ENCODE data around the gene PHC2.

The PHC2 gene

DNA sequence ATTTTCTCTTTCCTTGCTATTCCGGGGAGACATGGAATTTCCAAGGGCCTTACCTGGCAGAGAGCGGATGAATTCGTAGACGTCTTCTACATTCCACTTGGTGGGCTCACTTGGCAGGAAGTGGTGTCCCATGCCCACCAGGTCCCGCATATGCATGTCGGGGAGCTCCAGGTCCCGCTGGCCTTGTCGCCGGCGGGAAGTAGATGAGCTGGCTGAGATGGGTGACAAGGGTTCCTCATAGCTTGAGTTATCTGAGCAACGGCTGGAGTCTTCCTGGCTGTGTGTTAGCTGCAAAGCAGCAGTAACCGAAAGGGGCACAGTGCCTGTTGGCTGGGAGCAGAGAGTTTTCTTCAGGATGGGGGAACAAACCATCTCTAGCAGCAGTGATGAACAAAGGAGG lies 102.1 kb downstream of the PHC2 start:
- no peak overlapping the region for H3K27ac ChIP-seq (ENCODE audit: low read depth, low read length)
- H4K20me1 ChIP-seq (ENCODE audit: low read depth, low read length): no peaks in the 10 kb centered on the region
- H3K36me3 ChIP-seq (ENCODE audit: low read length): no peaks in the 10 kb centered on the region

DNA sequence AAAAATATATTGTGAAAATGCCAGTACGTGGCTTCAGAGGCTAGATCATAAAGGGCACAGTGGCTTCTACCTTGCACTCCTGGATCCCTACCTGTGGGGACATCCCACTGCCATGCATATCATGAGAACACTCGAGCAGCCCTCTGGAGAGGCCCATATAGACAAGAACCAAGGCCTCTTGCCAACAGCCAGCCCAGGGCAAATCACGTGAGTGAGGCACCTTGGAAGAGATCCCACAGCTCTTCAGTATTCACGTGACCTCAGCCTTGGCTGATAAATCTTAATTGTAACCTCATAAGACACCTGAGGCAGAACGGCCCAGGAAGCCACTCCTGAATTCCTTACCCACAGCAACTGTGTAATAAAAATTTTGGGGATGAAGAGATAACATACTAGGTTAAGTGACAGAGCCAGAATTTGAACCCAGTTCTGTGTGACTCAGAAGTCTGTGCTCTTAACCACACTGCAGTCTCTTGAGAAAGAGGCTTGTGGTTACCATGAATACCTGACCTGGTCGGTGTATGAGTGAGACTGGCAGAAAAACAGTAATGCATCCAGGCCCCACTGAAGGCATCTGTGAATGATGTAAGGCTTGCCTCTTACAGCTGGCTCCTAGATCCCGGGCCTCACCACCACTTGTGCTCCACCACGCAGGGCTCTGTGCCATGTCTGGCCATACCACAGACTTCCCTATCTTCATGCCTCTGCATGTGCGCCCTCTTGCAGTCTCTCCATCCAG lies 103.1 kb downstream of the PHC2 start:
- no peaks in the 10 kb centered on the region for H3K36me3 ChIP-seq (ENCODE audit: low read length)
- no peaks in the 10 kb centered on the region for H3K27me3 ChIP-seq (ENCODE audit: low read length)
- H2AFZ ChIP-seq (ENCODE audit: low read depth, low read length, severe bottlenecking): no peak overlapping the region
- no peaks in the 10 kb centered on the region for H4K20me1 ChIP-seq (ENCODE audit: low read depth, low read length)
- no peak overlapping the region for H3K4me2 ChIP-seq (ENCODE audit: low read depth, low read length, poor library complexity, severe bottlenecking)
- no peak overlapping the region for H3K4me3 ChIP-seq (ENCODE audit: insufficient read depth, low read length, poor library complexity, severe bottlenecking)
- no peaks in the 10 kb centered on the region for H3K9me3 ChIP-seq (ENCODE audit: insufficient read depth, low read length)
- no peak overlapping the region for H3K9ac ChIP-seq (ENCODE audit: low read length)
- no peaks in the 10 kb centered on the region for H3K79me2 ChIP-seq (ENCODE audit: insufficient read depth, low read length)
- no peaks in the 10 kb centered on the region for H3F3A ChIP-seq (ENCODE audit: insufficient read depth)
- TF ChIP-seq, protein P1, sequence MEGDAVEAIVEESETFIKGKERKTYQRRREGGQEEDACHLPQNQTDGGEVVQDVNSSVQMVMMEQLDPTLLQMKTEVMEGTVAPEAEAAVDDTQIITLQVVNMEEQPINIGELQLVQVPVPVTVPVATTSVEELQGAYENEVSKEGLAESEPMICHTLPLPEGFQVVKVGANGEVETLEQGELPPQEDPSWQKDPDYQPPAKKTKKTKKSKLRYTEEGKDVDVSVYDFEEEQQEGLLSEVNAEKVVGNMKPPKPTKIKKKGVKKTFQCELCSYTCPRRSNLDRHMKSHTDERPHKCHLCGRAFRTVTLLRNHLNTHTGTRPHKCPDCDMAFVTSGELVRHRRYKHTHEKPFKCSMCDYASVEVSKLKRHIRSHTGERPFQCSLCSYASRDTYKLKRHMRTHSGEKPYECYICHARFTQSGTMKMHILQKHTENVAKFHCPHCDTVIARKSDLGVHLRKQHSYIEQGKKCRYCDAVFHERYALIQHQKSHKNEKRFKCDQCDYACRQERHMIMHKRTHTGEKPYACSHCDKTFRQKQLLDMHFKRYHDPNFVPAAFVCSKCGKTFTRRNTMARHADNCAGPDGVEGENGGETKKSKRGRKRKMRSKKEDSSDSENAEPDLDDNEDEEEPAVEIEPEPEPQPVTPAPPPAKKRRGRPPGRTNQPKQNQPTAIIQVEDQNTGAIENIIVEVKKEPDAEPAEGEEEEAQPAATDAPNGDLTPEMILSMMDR (IDR thresholded peaks at IDR 0.05; ENCODE audit: insufficient read depth, low read length, poor library complexity, severe bottlenecking): no peak
- TF ChIP-seq EZH2phosphoT487 (conservative IDR thresholded peaks at IDR 0.05; ENCODE audit: low read length): no peak
- H3K9me2 ChIP-seq (replicated peaks; ENCODE audit: insufficient read depth, low read length): no peaks in the 10 kb centered on the region
- no peak overlapping the region for H3K27ac ChIP-seq (ENCODE audit: low read depth, low read length)

More for the DNA sequence above, 102.1 kb downstream of the PHC2 start:
- H3K9me2 ChIP-seq (replicated peaks; ENCODE audit: insufficient read depth, low read length): no peaks in the 10 kb centered on the region
- H3K9ac ChIP-seq (ENCODE audit: low read length): no peak overlapping the region
- H3K4me2 ChIP-seq (ENCODE audit: low read depth, low read length, poor library complexity, severe bottlenecking): no peak overlapping the region
- no peaks in the 10 kb centered on the region for H3K27me3 ChIP-seq (ENCODE audit: low read length)
- no peak overlapping the region for H3K4me3 ChIP-seq (ENCODE audit: insufficient read depth, low read length, poor library complexity, severe bottlenecking)
- no peaks in the 10 kb centered on the region for H3K9me3 ChIP-seq (ENCODE audit: insufficient read depth, low read length)
- no peak for TF ChIP-seq EZH2phosphoT487 (conservative IDR thresholded peaks at IDR 0.05; ENCODE audit: low read length)
- TF ChIP-seq, protein P1 (IDR thresholded peaks at IDR 0.05; ENCODE audit: insufficient read depth, low read length, poor library complexity, severe bottlenecking): no peak
- no peaks in the 10 kb centered on the region for H3F3A ChIP-seq (ENCODE audit: insufficient read depth)
- H3K79me2 ChIP-seq (ENCODE audit: insufficient read depth, low read length): no peaks in the 10 kb centered on the region
- no peak overlapping the region for H2AFZ ChIP-seq (ENCODE audit: low read depth, low read length, severe bottlenecking)

GRCh38 chr1:33326785-33327184 lies 104.1 kb downstream of the PHC2 start:
- Histone ChIP-seq H3K79me2 (ENCODE audit: insufficient read depth, low read length) (no peaks in the 10 kb centered on the region), H3F3A (ENCODE audit: insufficient read depth) (no peaks in the 10 kb centered on the region), H3K9me2 (replicated peaks; ENCODE audit: insufficient read depth, low read length) (no peaks in the 10 kb centered on the region), H2AFZ (ENCODE audit: low read depth, low read length, severe bottlenecking) (no peak overlapping the region), H3K4me2 (ENCODE audit: low read depth, low read length, poor library complexity, severe bottlenecking) (no peak overlapping the region), H3K27me3 (ENCODE audit: low read length) (no peaks in the 10 kb centered on the region), H3K4me3 (ENCODE audit: insufficient read depth, low read length, poor library complexity, severe bottlenecking) (no peak overlapping the region), H3K27ac (ENCODE audit: low read depth, low read length) (no peak overlapping the region), H4K20me1 (ENCODE audit: low read depth, low read length) (no peaks in the 10 kb centered on the region), H3K9me3 (ENCODE audit: insufficient read depth, low read length) (no peaks in the 10 kb centered on the region), H3K36me3 (ENCODE audit: low read length) (no peaks in the 10 kb centered on the region), H3K9ac (ENCODE audit: low read length) (no peak overlapping the region)
- TF ChIP-seq, protein P1 (IDR thresholded peaks at IDR 0.05; ENCODE audit: insufficient read depth, low read length, poor library complexity, severe bottlenecking): no peak
- no peak for TF ChIP-seq EZH2phosphoT487 (conservative IDR thresholded peaks at IDR 0.05; ENCODE audit: low read length)
